Globus pallidus (tissue), 1 donor: Measurements from ENCODE around the gene PCED1B.
"Not testable (repeated sequence)": the region's sequence is repeated elsewhere in the genome, so short reads cannot be mapped to it uniquely, and the experiment has no call there.

Source experiments
- DNase-seq: peaks from one replicate; pipeline ENCODE4 v3.0.0-alpha.2; 2015; ENCODE audit warnings: low spot score

Gene PCED1B

DNA sequence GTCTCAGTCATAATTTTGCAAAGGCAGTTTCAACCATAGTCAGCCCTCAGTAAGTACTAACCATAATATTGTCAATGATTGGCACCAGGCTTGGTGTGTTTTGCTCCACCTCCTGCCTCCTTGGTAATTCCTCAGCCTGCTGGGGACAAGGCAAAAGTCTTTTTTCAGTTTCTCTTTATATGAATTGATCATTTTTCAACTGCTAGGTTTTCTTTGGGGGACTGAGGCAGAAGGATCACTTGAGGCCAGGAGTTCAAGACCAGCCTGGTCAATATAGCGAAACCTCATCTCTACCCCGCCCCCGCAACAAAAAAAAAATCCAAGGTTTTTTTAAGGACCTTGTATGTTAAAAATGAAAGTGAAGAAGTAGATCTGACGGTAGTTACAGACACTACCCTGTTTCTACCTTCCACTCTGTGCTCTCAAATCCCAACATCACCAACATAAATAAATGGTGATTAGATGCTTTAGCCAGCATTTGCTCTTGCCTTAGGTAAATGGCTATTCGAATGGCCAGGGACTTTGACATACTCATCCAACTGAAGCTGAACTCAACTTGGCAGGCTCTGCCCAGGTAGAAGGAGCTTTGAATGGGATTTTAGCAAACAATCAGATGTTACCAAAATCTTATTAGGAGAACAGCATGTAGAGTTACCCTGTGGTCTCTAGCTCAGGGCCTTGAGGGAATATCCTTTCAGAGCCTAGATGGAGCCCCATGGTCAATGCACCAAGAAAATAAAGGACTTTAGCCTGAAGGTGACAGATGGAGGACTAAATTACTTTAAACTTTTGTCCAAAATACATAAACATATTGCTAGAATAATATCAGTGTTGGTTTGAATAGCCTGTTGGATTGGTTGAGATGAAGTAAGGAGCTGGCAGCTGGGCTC lies 127.3 kb downstream of the PCED1B start:
- DNase-seq = no peak

DNA sequence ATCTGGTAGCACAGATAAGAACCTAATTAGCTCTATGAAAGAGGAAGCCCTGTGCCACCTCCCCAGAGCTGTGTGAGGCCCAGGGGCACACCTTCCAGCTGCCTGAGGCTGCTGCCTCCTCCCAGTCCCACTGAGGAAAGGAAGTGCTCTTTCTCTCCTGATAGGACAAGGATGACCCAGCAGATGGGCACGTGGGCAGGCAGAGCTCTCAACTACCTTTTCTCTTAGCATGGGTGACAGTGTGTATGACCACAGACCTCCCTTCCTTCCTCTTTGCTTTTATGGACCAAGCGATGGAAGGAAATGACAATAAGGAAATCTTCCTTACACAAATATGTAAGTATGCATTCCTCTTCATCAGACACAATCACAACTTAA lies 127.9 kb downstream of the PCED1B start:
- peak; percentile 13 for DNase-seq

DNA sequence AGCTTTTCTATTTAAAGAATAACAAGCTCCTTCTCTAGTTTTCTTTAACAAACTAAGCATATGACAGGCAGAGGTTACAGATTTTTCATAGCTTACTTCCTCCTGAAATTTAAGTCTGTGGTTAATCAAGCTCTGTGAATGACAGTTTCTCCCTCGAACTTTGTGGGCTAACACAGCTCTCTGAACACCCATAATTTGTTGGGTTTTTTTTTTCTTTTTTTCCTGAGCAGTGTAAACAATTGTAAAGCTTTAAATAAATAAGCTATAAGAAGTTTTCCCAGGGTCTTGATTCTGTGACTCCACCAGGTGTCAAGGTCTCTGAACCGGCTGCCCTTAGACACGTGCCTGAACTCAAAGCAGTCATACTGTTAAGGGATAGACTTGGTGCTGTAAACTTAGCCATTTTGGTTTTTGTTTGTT lies 128.4 kb downstream of the PCED1B start:
- no peak for DNase-seq

DNA sequence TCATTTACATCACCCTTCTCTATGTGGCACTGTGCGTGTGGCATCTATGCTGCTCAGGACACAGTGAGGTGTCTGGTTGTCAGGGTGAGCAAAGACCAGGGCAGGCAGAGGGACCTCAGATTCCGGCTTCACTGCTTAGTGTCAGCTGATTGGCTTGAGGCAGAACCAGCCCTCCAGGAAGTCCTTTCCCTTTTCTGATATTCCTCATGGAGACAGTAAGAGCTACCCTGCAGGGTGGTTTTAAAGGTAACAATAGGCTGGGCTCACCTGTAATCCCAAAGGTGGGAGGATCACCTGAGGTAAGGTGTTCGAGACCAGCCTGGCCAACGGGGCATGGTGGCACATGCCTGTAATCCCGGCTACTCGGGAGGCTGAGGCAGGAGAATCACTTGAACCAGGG lies 129.6 kb downstream of the PCED1B start:
- DNase-seq = no peak

DNA sequence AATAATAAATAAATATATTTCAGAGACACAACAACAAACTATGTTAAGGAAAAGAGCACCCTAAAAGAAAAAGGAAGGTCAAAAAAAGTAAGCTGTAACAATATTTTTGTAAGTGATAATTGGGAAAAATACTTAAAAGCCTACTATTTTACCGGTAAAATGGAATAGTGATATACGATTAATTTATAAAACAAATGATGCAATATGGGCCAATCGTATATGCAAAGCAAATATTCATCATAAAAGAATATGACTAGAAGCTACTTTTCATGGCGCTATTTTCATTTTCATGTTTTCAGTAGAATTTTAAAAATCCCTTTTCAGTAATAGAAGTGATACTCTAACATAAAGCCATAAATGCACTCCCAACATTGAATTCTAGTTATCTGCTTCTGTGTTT lies 131.4 kb downstream of the PCED1B start:
- DNase-seq = no peak

DNA sequence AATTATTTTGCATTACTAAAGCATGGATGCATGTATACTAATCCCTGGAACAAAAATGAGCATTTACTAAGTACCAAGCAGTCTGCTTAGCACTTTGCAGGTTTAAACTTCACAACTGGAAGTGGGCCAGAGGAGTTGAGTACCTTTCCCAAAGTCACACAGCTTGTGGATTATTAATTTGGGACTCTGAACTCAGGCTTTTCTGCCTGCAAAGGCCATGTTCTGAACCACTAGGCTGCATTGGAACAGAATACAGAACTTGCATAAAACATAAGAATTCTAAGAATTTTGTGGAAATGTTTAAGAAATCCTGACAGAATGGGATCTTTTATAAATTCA lies 133.2 kb downstream of the PCED1B start:
- DNase-seq = no peak

DNA sequence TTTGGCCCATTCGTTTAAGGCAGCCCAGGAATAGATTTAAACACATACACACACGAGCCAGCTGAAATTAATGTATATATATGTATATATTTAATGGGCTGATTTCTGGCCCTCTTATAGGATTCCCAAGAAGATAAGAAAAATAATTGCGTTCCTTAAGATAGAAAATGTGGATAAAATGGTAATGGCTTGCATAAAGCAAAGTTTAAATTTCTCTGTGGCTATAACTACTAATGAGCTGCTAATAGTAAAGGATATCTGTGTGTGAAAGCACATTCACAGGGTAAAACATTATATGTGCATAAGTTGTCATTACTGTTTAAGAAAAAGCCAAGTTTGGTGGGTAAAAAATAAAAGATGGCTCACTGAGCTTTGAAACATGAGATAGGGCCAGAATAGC lies 134.0 kb downstream of the PCED1B start:
- DNase-seq = no peak

DNA sequence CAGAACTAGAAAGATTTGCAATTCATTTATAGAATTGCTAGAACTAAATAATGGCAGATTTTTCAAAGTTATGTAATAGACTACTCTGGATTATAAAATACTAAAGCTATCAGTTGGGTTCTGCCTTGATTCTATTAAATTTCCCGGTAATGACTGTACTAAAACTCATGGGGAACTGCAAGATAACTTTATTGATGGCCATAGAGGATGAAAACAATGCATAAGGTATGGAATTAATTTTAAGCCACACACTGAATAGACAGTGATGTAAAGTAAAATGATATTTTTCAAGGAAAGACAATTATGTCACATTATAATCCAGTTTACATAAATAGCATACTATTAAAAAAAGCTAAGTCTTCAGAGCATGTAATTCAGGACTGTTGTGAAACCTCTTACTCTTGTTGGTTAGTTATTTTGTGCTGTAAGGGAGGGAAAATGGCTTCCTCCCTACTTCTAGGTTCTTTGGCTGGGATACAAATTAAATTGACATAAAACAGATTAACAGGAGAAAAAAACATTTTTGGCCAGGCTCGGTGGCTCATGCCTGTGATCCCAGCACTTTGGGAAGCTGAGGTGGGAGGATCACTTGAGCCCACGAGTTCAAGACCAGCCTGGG lies 134.7 kb downstream of the PCED1B start:
- DNase-seq = no peak

DNA sequence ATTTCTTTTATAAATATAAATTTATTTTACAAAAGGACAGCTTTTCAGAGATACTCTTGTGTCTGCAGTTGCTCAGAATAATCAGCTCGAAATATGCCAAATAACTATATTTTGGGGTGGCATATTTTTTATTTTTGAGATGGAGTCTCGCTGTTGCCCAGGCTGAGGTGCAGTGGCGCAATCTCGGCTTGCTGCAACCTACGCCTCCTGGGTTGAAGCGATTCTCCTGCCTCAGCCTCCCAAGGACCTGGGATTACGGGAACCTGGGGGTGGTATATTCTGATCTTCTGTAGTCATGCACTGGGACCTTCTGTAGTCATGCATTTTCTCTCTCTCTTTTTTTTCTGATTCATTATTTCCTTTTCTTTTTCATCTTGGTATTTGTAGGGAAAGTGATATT lies 135.3 kb downstream of the PCED1B start:
- no peak for DNase-seq

DNA sequence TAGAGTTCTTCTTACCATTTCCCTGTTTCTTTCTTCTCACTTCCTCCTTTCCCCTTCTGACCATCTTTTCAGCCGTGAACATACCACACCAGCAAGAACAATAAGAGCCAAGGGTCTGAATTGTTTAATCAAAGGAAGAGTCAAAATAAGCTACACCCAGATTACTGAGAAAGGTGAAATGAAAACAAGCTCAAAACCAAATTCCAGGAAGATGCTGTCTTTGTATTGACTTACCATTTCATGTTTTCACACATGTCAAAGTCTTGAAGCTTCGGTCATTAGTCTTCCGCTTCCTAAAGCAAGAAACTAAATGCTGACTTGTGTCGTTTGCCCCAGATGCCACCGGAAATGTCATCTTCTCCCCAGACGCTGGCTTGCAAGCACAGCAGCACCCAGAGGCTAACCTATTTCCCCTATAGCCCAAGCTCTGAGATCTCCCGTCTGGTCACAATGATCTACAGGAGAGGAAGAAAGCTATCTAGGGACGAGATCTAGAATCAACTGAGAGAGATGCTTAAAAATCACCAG lies 136.8 kb downstream of the PCED1B start:
- DNase-seq = peak; percentile 61

DNA sequence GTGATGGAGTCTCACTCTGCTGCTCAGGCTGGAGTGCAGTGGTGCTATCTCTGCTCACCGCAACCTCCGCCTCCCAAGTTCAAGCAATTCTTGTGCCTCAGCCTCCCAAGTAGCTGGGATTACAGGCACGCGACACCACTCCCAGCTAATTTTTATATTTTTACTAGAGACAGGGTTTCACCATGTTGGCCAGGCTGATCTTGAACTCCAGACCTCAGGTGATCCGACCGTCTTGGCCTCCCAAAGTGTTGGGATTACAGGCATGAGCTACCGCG lies 138.1 kb downstream of the PCED1B start:
- DNase-seq = not testable (repeated sequence)

DNA sequence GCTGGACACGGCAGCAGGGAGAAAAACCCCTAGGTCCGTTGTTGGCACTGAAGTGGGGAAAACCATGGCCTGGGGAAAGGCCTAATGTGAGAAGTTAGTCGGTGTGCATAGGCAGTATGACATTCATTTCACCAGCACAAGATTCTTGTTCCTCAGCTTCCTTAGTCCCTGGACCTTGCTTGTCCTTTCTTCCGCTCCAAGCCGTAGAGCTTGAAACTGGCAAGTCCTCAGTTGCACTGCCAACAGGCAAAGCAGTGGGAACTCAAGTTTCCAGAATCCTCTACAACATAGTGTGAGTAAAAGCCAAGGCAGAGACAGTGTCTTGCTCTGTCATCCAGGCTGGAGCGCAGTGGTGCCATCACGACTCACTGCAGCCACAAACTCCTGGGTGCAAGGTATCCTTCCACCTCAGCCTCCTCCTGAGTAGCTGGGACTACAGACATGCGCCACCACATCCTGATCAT lies 138.8 kb downstream of the PCED1B start:
- no peak for DNase-seq

DNA sequence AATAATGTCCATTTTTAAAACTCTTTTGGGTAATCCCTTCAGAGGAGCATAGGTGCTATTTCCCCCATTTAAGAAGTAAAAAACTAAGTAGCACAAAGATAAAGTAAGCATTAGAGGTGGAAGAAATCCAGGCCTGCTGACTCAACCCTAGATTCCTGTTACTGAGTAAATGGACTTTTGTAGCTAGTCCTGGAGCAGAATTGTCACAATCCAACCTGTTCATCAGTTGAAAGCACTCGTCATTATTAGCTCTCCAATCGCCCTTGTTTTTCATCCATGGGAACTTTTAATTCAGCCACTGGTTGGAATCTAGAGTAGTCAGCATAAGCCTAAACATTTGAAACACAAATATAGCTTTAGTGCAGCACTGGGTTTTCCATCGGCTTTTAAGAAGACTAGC lies 139.8 kb downstream of the PCED1B start:
- DNase-seq = no peak

DNA sequence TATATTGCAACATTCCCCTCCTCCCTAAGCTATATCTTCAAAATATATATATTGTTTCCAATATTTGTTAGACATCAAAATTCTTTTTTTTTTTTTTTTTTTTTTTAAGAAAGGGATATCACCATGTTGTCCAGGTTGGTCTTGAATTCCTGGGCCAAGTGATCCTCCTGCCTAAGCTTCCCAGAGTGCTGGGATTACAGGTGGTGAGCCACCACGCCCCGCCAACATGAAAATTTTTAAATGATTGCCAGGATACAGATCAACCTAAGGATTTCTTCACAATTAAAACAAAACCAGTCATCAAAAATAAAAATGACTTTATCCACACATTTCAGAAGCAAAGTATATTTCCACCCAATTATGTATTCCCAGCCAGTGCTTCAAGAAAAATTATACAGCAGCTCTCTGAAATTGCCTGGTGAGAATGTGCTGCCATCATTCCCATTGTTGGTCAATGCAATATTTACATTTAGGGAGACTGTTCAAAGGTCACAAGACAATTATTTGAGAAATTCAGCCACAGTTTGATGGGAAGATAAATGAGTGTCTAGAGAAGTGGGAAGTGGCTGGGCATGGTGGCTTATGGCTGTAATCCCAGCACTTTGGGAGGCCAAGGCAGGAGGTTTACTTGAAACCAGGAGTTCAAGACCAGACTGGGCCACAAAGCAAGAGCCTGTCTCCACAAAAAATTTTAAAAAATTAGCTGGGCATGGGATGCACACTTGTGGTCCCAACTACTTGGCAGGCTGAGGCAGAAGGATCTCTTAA lies 142.0 kb downstream of the PCED1B start:
- DNase-seq = no peak

DNA sequence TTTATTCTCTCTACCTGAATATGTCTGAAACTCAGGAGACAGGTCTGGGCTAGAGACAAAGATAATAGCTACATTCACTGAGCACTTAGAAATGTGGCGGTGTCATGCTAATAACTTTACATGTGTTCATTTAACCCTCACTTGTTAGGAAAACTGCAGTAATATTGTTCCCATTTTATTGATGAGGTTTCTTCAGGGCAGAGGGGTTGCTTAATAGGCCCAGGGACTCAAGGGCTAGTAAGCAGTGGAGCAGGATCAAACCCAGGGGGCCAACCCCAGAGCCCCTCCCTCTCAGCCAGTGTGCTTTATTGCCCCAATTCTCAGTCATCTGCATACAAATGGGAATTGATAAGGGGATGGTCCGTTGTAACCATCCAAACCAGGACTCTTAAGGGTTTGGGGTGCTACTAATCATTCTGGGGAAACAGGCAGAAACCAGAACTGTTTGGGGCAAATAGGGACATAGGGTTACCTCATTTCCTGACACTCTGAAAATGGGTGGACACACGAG lies 143.2 kb downstream of the PCED1B start:
- DNase-seq = no peak

DNA sequence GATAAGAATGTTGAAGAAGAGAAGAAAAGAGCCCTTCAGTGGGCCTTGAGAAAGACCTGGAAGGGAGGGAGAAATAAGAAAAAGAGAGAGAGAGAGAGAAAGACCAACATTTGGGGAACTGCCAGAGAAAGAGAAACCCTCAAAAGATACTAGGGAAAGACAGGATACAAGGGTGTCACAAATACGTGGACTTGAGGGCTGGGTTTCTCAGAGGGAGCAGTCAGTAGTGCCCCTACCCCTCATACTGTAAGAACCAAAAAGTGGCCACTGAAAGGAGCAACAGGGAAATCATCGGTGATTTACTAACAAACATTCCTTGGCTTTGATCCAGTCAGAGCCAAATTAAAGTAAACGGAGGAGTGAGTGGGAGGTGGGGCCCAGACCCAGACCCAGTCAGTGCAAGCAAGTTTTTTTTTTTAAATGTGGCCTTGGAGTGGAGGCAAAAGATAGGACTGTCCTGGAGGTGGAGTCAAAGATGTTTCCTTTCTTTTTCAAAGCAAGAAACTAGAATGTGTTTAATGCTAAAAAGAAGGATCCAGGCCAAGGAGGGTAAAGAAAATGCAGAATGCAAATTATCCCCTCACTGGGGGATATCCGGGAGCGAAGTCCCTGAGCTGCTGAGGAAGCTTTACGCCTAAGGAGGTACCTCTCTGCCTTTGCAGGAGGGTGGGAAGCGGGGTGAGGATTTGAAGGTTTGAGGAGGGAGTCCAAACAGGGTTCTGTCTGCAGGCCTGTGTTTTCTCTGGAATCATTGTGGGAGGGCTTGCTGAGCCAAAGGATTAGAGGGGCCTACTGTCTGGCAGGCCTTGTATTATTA lies 143.8 kb downstream of the PCED1B start:
- DNase-seq = no peak

DNA sequence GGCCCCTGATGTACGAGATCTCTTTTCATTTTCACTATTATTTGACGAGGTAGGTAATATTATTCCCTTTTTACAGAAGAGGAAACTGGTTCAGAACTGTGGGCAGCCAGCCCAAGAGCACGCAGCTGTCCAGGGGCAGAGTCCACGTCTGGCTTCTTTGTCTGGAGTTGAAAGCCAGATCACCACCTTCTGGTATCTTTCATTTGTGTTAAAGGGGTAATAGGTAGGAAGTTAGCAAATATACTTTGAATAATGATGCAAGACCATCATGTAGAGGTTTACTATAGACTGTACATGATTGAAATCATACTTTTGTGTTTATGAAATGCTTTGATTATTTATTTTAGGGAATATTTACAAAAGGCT lies 144.4 kb downstream of the PCED1B start:
- peak; percentile 8 for DNase-seq

DNA sequence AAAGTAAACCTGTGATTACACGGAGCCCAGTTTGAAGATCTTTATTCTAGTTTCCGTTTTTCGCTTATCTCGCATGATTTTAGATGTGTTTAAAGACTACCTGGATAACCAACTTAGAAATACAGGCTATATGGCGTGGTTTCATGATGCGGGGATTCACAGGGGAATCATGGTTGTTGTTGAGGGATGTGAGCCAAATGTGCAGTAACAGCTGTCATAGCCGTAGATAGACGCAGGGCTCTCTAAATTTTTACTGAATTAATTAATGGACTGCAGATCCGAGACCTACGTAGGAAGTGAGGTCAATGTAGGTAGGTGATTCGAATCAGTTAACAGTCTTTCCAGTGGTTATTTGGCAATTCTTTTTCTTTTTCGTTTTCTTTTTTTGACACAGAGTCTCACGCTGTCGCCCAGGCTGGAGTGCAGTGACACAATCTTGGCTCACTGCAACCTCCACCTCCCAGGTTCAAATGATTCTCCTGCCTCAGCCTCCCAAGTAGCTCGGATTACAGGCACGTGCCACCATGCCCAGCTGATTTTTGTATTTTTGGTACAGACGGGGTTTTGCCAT lies 145.2 kb downstream of the PCED1B start:
- no peak for DNase-seq

DNA sequence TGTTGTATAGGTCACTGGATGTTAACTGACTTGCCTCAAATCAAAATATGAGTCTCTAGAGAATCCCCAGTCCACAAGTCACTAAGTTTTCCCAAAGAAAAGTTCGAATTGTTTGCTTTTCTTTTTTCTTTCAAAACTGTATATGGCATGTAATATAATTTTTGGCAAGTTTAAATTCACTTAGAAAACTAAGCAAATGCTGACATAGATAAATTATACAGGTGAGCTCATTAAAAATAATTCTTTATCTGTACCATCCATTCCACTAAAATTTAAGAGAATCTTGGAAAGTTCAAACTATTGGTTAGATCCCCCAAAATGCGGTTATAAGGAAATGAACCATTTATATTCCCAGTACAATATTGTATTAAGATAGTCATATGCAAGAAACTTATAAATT lies 145.9 kb downstream of the PCED1B start:
- no peak for DNase-seq

DNA sequence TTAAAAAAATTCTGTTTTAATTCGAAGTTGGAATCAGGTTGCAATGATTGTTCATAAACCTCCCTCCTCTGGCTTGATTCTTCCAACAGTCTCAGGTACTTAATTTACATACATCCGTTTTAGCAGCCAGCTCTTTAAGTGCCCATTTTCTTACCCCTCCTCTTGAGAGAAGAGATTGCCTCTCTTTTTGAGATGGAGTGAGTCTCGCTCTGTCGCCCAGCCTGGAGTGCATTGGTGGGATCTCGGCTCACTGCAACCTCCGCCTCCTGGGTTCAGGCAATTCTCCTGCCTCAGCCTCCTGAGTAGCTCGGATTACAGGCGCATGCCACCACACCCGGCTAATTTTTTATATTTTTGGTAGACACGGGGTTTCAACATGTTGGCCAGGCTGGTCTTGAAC lies 146.8 kb downstream of the PCED1B start:
- no peak for DNase-seq

DNA sequence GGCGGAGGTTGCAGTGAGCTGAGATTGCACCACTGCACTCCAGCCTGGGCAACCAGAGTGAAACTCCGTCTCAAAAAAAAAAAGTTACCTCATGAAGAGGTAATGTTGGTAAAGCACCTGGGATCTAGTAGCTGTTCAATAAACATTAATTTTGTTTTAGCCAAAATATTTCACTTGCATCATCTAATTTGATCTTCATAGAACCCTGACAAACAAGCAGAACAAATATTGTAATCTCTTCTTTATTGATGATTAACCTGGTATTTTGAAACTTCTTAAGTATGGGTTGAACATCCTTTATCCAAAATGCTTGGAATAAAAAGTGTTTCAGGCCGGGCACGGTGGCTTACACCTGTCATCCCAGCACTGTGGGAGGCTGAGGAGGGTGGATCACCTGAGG lies 149.4 kb downstream of the PCED1B start:
- DNase-seq = no peak

DNA sequence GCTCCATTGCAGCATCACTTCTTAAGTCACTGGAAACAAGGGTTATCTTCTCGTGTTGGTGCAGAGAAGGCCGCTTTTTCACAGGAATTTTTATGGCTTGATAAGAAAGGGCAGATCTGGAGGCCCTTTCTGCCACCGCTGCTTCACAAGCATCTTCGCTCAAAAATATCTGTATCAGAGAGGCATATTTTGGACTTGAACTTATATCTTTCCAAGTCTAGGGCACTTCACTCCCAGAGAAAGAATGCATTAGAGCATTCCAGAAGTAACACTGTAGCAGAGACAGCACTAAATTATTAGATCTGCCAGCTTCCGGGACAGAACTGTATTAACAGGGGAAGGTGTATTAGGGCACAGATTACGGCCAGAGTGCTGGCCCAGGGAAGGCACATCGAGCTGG lies 152.0 kb downstream of the PCED1B start:
- no peak for DNase-seq
